IMR-90 (cell line): ENCODE measurements around the gene ARFGAP3. TPM values are rescaled to one million over a fixed set of nuclear protein-coding genes. Genes with fewer than 3 reads are reported as not detected.

Experiments
- ATAC-seq: fragments of 200-7000 bp; cut with Tn5 transposase; 2 replicates; pipeline ENCODE4 v1.9.1; 2020; ENCODE audit warnings: low read depth, mild to moderate bottlenecking, moderate library complexity
- BruUV-seq: library from RNA; stranded (reverse); fragments of 400-500 nt; replicated peaks from 2 replicates; lab custom pipeline; 2021; lab: Mats Ljungman, UMichigan
- CTCF ChIA-PET: fragments of 300-600 bp; formaldehyde crosslinking; extraction: SDS; loops from one replicate; lab custom pipeline; 2021; ENCODE audit warnings: antibody characterized with exemption; lab: Yijun Ruan, JAX
- POLR2A ChIA-PET: fragments of 300-600 bp; sonication (Branson Sonifier 250); formaldehyde crosslinking; loops from one replicate; lab custom pipeline; 2022; ENCODE audit warnings: antibody characterized with exemption; ENCODE audit not compliant: unreplicated experiment; lab: Charles Lee
- DNase-seq: peaks from one replicate; pipeline ENCODE4 v3.0.0; 2013
- H2AFZ ChIP-seq: replicated peaks from 2 replicates; pipeline ENCODE3; 2013; ENCODE audit warnings: low read length, mild to moderate bottlenecking; ENCODE audit not compliant: poor library complexity
- H2AK5ac ChIP-seq: 2 replicates; pipeline ENCODE4 v1.6.1; 2013; ENCODE audit warnings: low read depth, low read length, inconsistent platforms
- H2AK9ac ChIP-seq: replicated peaks from 2 replicates; pipeline ENCODE3; 2013; ENCODE audit warnings: mild to moderate bottlenecking, low read depth, low read length, moderate library complexity; ENCODE audit not compliant: poor library complexity
- H2BK120ac ChIP-seq: 2 replicates; pipeline ENCODE4 v1.6.1; 2013; ENCODE audit warnings: low read depth, low read length, inconsistent platforms
- H2BK15ac ChIP-seq: 3 replicates; pipeline ENCODE4 v1.6.1; 2013; ENCODE audit warnings: low read depth, low read length, inconsistent platforms
- H2BK20ac ChIP-seq: 2 replicates; pipeline ENCODE4 v1.6.1; 2013; ENCODE audit warnings: low read depth, mild to moderate bottlenecking, inconsistent platforms, low read length, moderate library complexity
- H2BK5ac ChIP-seq: 2 replicates; pipeline ENCODE4 v1.6.1; 2013; ENCODE audit warnings: mild to moderate bottlenecking, low read depth, low read length, inconsistent platforms; ENCODE audit not compliant: poor library complexity, severe bottlenecking
- H3K14ac ChIP-seq: replicated peaks from 2 replicates; pipeline ENCODE4 v1.6.1; 2013; ENCODE audit warnings: low read depth, low read length, inconsistent platforms
- H3K18ac ChIP-seq: 2 replicates; pipeline ENCODE4 v1.6.1; 2013; ENCODE audit warnings: low read depth, low read length, control low read depth
- H3K23ac ChIP-seq: 2 replicates; pipeline ENCODE4 v1.6.1; 2013; ENCODE audit warnings: low read depth, low read length, inconsistent platforms
- H3K27ac ChIP-seq: 2 replicates; pipeline ENCODE4 v1.5.1; 2013; ENCODE audit warnings: mild to moderate bottlenecking, control low read depth, low read length; ENCODE audit not compliant: insufficient read depth
- H3K27me3 ChIP-seq: 2 replicates; pipeline ENCODE4 v1.6.1; 2013; ENCODE audit warnings: low read length; ENCODE audit not compliant: control insufficient read depth, insufficient read depth
- H3K36me3 ChIP-seq: 2 replicates; pipeline ENCODE4 v1.6.1; 2013; ENCODE audit warnings: low read length, mixed read lengths; ENCODE audit not compliant: control insufficient read depth, insufficient read depth
- H3K4ac ChIP-seq: 2 replicates; pipeline ENCODE4 v1.6.1; 2013; ENCODE audit warnings: low read depth, low read length, inconsistent platforms
- H3K4me1 ChIP-seq: 2 replicates; pipeline ENCODE4 v1.6.1; 2013; ENCODE audit warnings: low read length, mixed read lengths; ENCODE audit not compliant: control insufficient read depth, insufficient read depth
- H3K4me2 ChIP-seq: 2 replicates; pipeline ENCODE4 v1.6.1; 2013; ENCODE audit warnings: low read depth, mild to moderate bottlenecking, control low read depth, low read length, moderate library complexity
- H3K4me3 ChIP-seq: 2 replicates; pipeline ENCODE4 v1.5.1; 2013; ENCODE audit warnings: low read depth, mild to moderate bottlenecking, control low read depth, low read length, moderate library complexity; ENCODE audit not compliant: insufficient read depth
- H3K56ac ChIP-seq: 2 replicates; pipeline ENCODE4 v1.6.1; 2013; ENCODE audit warnings: low read length, inconsistent platforms; ENCODE audit not compliant: insufficient read depth; ENCODE audit errors: extremely low read depth
- H3K79me1 ChIP-seq, 2 experiments: 2 replicates each; pipeline ENCODE4 v1.6.1; 2013; ENCODE audit warnings: low read length in 2 of 2, inconsistent platforms in 1 of 2, low read depth in 1 of 2
- H3K9ac ChIP-seq: 2 replicates; pipeline ENCODE4 v1.6.1; 2013; ENCODE audit warnings: low read depth, low read length, control low read depth
- H3K9me1 ChIP-seq: 2 replicates; pipeline ENCODE4 v1.6.1; 2013; ENCODE audit warnings: low read length, inconsistent platforms; ENCODE audit not compliant: insufficient read depth
- H3K9me3 ChIP-seq: 2 replicates; pipeline ENCODE4 v1.6.1; 2013; ENCODE audit warnings: low read length; ENCODE audit not compliant: control insufficient read depth, insufficient read depth
- H4K20me1 ChIP-seq: 2 replicates; pipeline ENCODE4 v1.6.1; 2013; ENCODE audit warnings: low read length, inconsistent platforms; ENCODE audit not compliant: insufficient read depth
- H4K5ac ChIP-seq: 2 replicates; pipeline ENCODE4 v1.6.1; 2013; ENCODE audit warnings: mild to moderate bottlenecking, low read depth, low read length, control low read depth
- H4K8ac ChIP-seq, 2 experiments: 2 replicates each; pipeline ENCODE4 v1.6.1; 2013; ENCODE audit warnings: low read depth in 2 of 2, low read length in 2 of 2, control low read depth in 1 of 2, inconsistent platforms in 1 of 2
- H4K91ac ChIP-seq: 2 replicates; pipeline ENCODE4 v1.6.1; 2013; ENCODE audit warnings: low read depth, low read length, inconsistent platforms; ENCODE audit not compliant: insufficient read depth
- CHD1 ChIP-seq: IDR thresholded peaks from 2 replicates; pipeline ENCODE4 v1.6.1; 2012; ENCODE audit warnings: low read depth, low read length, improper control_type of control experiment
- FOS ChIP-seq: fragments of 150-350 bp; IDR thresholded peaks from 2 replicates; pipeline ENCODE4 v1.6.1; 2016; ENCODE audit warnings: low read depth, low read length
- MAFK ChIP-seq: IDR thresholded peaks from 2 replicates; pipeline ENCODE4 v1.6.1; 2012; ENCODE audit warnings: low read depth, low read length, improper control_type of control experiment
- MAZ ChIP-seq: IDR thresholded peaks from 2 replicates; pipeline ENCODE4 v1.6.1; 2012; ENCODE audit warnings: low read depth, mild to moderate bottlenecking, low read length, improper control_type of control experiment, moderate library complexity, borderline replicate concordance
- POLR2A ChIP-seq: IDR thresholded peaks from 2 replicates; pipeline ENCODE4 v1.6.1; 2012; ENCODE audit warnings: mild to moderate bottlenecking, low read depth, low read length
- RCOR1 ChIP-seq: IDR thresholded peaks from 2 replicates; pipeline ENCODE4 v1.6.1; 2012; ENCODE audit warnings: mild to moderate bottlenecking, low read length, improper control_type of control experiment; ENCODE audit not compliant: insufficient replicate concordance
- WGBS, 2 experiments: methylation state at CpG; one replicate each; pipeline versions ENCODE4 v1.1.5 to v1.1.7; 2013; ENCODE audit warnings: missing lambda C conversion rate in 2 of 2; ENCODE audit not compliant: insufficient read length in 1 of 2; ENCODE audit errors: extremely low coverage in 2 of 2; 5-methylcytosine and 5-hydroxymethylcytosine counted together
- dilution Hi-C: fragments of 300-500 bp; cut with HindIII; formaldehyde crosslinking; loops from one replicate; pipeline ENCODE4 v1.14.3; 2018; ENCODE audit warnings: low sequenced_read_pairs; ENCODE audit not compliant: unreplicated experiment
- in situ Hi-C: fragments of 300-500 bp; cut with MboI; formaldehyde crosslinking; loops from 3 replicates; pipeline ENCODE4 v1.14.3; 2019; ENCODE audit warnings: low sequenced_read_pairs, inconsistent platforms, mixed read lengths
- intact Hi-C: fragments of 100-400 bp; cut with micrococcal nuclease; formaldehyde crosslinking; loops from 2 replicates; pipeline ENCODE4 v1.10.0; 2022
- polyA plus RNA-seq, 3 experiments: library from polyadenylated mRNA; depleted of rRNA; stranded (reverse); fragments of >200 nt; gene quantifications; 2 replicates each; pipeline ENCODE4 v1.2.3, GENCODE V29; 2012; ENCODE audit warnings: low replicate concordance in 1 of 3
- total RNA-seq: library from RNA; depleted of rRNA; stranded (reverse); fragments of >200 nt; gene quantifications from 2 replicates; pipeline ENCODE4 v1.2.3, GENCODE V29; 2012

The ARFGAP3 gene
- total and polyA plus RNA-seq, 2 of the 4 experiments (the other 2 are of a cell fraction) = 50.0 to 70.1 TPM

DNA sequence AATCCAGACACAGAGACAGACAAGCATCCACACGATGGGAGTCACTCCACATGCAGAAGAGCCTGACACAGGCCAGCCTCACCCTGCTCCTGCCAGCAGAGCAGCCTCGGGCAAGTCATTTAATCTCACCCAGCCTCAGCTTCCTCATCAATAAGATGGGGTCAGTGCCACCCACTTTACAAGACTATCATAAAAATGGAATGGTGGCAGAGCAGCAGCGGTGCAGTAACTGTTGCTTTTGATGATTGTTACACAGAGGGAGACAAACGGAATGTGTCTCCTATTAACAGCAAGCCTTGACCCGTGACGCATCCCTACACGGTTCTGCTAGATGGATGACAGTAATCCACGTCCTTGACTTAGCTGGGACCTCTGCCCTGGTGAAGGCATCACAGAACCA is 26.0 kb upstream of the ARFGAP3 start:
- DNase-seq = no peak
- no peaks in the 10 kb centered on the region for H3K9me3 ChIP-seq
- BruUV-seq = no TSS peak
- POLR2A ChIA-PET = no interaction called here
- no peak overlapping the region for H3K4me2 ChIP-seq
- in situ Hi-C loops = no loop called here
- H3K79me1 ChIP-seq = peaks cover 14 to 31% of the 10 kb centered on the region in 2 experiments
- no peaks in the 10 kb centered on the region; the same call in 1 of the 2 replicates for H3K9me1 ChIP-seq
- H2AK9ac ChIP-seq = no peak overlapping the region
- H2AFZ ChIP-seq = no peak overlapping the region
- intact Hi-C loops = no loop called here
- H3K36me3 ChIP-seq = peaks cover 69% of the 10 kb centered on the region
- no peak overlapping the region for H3K23ac ChIP-seq
- no peak overlapping the region for H3K14ac ChIP-seq
- CTCF ChIA-PET = interaction anchor here (0.6 to 1.1 kb wide), 2 partner anchors 20 to 34 kb away, joined by 3 to 5 read pairs; no protein-coding TSS in a partner anchor
- no peaks in the 10 kb centered on the region for H3K27me3 ChIP-seq
- H4K5ac ChIP-seq = no peak overlapping the region
- no peak overlapping the region for H2BK15ac ChIP-seq
- H2AK5ac ChIP-seq = no peak overlapping the region
- no peak overlapping the region for H3K9ac ChIP-seq
- no peak overlapping the region for H3K4ac ChIP-seq
- no peak overlapping the region for H3K56ac ChIP-seq
- dilution Hi-C loops = no loop called here
- H3K27ac ChIP-seq = no peak overlapping the region
- TF ChIP-seq CHD1 (no peak), RCOR1 (no peak), MAZ (no peak), FOS (no peak), MAFK (no peak), POLR2A (no peak)
- no peak overlapping the region for H2BK20ac ChIP-seq
- H3K4me1 ChIP-seq = no peaks in the 10 kb centered on the region
- no peak overlapping the region for H4K8ac ChIP-seq
- WGBS, 2 experiments = no CpG with 5 or more reads among the region's 8 CpGs
- no peak overlapping the region for H2BK5ac ChIP-seq
- H4K91ac ChIP-seq = no peak overlapping the region
- no peak for ATAC-seq
- no peak overlapping the region for H3K4me3 ChIP-seq
- H2BK120ac ChIP-seq = no peak overlapping the region
- H4K20me1 ChIP-seq = peaks cover 7% of the 10 kb centered on the region; the same call in 1 of the 2 replicates
- H3K18ac ChIP-seq = no peak overlapping the region
